ENCODE data around the gene TSG101.

Gene TSG101

DNA sequence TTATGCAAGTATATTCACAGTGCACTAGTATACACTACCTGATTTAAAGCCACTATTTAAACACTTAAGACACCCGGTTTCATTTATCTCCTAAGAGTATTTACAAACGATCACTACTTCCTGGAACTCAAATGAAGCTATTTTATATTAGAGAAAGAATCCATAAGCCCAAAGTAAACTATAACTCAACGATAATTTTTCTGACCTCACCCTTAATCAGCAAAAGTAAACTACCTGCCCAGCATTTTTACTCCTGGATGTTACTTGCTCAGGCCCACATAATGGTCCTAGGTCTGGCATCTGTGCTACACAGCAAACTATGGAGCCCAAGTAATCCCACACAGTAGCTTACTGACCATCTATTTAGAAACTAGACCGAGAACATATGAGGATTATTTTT is 33.4 kb downstream of the TSG101 start:
- DNase-seq, result no peak

DNA sequence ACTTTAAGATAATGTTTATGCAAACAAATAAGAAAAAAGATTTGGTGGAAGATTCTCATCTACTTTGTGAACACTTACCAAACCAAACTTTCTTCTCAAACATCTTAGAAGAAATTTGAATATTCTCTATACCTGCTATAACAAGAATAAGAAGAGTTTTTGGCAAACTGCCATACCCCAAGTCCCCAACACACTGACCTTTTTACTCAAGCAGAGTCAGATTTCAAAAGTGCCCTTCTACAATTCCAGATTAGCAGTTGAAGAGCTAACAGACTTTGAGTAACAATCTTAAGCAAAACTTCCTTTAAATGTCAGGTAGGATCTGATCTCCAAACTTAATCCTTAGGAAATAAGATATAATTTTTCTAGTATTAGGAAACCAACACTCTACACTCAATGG is 33.9 kb downstream of the TSG101 start:
- DNase-seq, result no peak

DNA sequence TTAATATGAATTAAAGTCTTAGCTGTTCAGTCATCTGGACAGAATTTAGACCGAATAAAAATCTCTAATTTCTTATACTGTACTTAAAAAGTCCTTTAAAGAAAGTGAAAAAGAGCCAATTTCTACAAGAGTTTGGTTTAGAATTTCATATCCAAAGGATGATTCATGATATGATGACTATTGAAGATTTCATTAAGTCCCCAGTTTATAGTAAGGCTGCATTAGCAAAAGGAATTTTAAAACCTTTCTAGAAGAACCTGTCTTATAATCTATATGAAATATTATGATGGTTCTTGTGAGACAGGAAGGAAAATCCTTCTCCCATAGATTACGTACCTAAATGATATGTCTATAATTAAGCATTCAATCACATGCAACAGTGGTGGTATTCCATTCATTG is 34.8 kb downstream of the TSG101 start:
- DNase-seq, result no peak

DNA sequence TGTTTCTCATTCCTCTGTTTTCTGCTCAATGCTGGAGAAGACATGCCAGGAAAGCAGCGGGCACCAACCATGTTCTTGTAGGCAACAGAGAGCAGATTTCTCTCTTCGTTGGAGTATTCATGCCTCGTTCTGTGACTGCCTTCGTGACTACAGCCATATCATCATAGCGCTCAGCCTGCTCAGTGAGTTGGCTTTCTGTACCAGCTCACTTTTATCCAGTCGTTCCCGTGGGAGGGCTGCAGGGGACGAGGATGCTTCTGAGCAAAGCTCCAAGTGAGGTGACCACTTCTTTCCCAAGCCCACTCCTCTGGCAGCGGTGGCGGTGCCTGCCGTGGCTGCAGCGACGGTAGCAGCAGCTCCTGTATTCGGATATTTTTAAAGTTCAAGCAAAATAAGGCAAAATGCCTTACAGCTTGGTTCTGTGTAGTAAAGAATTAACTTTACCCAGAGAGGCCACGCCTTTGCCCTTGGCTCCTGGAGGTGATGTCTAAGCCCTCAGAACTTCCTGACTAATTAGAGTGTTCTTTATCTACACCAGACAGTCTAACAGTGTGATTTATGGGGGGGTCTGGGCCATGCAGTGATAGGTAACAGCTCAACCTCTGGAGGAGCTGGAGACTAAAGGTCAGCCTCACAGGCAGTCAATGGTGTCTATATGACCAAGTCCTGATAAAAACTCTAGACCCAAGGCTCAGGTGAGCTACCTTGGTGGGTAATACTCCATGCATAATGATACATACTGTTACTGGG is 35.8 kb downstream of the TSG101 start:
- peak in 16 of 56 donors; percentile 2 to 26 (median 7) for DNase-seq

DNA sequence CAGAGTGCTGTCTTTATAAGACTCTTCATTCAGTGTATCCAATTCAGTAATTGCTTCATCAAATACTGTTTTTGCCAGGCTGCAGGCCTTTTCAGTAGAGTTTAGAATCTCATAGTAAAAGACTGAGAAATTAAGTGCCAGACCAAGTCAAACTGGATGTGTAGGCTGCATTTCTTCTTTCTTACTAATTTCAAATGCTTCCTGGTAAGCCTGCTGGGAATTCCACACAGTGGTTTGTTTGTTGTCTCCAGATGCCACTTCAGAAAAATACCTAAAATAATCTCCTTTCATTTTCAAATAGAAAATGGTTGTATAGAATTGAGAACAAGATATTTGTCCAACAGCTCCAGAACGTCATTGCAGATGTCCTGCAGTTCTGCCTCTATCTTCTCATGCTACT is 36.4 kb downstream of the TSG101 start:
- DNase-seq, result peak in 1 of 56 donors; percentile 3

DNA sequence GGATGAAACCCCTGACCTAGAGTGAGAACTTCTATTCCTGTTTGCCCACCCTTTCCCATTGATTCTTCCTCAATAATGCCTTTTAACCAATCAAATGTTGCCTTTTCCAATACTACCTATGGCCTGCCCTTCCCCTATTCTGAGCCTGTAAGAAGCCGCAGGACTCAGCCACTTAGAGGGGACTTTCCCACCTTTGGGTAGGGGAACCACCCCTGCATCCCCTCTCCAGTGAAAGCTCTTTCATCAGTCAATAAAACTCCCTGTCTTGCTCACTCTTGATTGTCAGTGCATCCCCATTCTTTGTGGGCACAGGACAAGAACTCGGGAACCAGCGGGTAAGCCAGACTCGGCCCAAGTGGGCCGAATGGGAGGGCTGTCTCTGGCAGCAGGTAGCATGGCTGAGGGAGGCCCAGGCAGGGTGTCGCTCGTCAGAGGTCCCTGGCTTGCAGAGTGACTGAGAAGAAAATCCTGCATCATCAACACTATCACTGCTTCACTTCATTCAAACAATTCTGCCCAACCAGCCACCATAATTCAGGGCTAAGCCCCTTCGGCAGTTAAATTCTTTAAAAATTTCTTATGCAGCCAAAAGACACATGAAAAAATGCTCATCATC is 40.7 kb downstream of the TSG101 start:
- DNase-seq, result no peak

DNA sequence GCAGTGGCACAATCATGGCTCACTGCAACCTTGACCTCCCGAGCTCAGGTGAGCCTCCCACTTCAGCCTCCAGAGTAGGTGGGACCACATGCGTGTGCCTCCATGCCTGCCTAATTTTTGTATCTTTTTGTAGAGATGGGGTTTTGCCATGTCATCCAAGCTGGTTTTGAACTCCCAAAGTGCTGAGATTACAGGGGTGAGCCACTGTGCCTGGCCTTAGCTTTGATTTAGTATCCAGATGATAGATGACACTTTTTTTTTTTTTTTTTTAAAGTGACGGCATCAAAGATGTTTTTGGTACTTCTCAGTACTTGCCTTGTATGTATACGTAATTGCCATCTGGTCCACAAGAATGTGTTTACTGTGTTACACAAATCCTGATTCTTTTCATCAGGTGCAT is 47.7 kb downstream of the TSG101 start:
- DNase-seq, result no peak

DNA sequence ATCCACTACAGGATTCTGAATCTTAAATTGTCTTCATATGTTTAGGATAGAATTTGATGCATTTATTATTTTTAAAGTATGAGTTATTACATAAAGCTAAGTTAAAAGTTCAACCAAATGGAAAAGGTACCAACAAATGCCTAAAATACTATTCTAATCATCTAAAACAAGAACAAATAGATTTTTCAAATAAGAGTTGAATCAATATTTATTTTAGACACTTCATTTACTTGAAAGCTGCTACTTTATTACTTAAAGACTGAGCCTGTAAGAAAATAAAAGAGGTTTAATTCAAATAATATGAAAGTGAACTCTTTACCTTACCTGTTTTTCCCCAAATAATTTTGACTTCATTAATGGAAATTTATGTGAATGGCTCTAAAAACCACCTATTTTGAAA is 54.2 kb downstream of the TSG101 start:
- DNase-seq, result no peak

DNA sequence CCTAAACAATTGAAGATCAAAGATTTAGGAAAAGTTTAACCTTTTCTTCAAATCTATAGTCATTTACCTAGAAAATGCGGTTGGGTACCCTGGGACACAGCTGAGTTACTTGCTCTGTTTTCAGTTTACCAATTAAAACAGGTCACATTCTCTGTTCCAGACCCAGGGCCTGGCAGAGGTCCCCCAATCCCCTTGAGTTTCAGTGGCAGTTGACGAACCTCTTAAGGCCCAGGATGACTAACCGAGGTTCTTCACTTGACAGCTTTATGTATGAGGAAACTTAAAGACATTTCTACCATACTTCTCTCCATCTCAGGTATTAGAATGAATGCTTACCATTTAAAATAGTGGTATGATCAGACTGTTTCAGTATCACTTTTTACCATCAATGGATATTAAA is 54.7 kb downstream of the TSG101 start:
- DNase-seq, result no peak

DNA sequence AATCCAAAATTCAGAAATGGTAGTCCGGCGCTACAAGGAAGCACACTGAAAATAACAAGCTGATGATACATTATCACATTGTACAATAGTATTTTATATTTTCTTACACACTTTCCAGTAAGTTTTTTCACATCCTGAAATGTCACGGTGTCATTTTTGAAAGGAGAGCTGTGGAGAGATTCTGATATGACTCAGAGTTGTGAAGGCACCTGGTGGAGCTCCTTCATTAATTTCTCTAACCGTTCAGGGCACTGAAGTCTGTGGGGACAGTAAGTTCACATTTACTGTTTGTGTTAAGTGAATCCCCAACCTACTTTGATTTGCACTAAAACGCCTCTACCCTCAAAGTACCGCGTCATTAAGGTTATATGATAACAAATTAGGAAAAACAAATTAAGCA is 57.8 kb downstream of the TSG101 start:
- no peak for DNase-seq

DNA sequence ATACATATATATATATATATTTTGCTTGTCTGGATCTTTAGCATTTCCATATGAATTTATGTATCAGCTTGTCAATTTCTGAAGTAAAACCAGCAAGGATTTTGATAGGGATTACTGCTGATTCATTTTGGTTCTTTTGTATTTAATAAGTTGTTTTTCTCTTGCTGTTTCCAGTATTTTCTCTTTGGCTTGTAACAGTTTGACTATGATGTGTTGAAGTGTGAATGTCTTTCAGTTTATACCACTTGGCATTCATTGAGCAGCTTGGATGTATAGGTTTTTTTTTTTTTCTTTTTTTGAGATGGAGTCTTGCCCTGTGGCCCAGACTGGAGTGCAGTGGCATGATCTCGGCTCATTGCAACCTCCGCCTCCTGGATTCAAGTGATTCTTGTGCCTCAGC is 58.7 kb downstream of the TSG101 start:
- no peak for DNase-seq

DNA sequence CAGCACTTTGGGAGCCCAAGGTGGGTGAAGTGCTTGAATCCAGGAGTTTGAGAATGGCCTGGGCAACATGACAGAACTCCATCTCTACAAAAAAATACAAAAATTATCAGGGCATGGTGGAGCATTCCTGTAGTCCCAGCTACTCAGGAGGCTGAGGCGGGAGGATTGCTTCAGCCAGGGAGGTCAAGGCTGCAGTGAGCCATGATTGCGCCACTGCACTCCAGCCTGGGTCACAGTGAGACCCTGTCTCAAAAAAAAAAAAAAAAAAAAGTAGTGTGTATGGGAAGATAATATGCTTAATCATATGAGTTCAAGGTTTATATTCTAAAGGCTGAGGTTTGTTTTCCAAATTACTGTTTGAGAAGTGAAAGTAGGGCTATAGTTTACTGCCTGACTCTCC is 60.3 kb downstream of the TSG101 start:
- no peak for DNase-seq

DNA sequence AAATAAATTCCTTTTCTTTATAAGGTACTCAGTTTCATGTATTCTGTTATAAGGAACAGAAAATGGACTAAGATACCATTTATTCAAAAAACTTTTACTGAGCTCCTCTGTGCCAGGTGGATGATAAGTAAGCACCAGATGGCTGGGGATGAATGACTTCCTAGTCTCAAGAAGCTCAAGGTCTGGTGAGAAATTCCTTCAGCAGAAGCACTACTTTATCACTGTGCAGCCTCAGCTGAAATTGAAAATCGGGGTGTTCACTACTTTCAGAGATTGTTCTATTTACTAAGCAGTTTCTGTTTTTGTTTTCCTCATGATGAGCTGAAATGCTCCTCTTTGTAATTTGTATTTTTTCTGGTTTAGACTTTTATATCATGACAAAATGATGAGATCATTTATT is 63.3 kb downstream of the TSG101 start:
- no peak for DNase-seq

DNA sequence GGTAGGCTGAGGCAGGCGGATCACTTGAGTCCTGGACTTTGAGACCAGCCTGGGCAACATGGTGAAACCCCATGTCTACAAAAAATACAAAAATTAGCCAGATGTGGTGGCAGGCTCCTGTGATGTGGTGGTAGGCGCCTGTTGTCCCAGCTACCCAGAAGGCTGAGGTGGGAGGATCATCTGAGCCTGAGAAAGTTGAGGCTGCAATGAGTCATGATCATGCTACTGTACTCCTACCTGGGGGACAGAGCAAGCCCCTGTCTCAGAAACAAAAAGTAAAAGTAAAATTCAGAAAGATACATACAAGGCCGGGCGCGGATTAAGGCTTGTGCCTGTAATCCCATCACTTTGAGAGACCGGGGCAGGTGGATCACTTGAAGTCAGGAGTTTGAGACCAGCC is 64.8 kb downstream of the TSG101 start:
- no peak for DNase-seq

DNA sequence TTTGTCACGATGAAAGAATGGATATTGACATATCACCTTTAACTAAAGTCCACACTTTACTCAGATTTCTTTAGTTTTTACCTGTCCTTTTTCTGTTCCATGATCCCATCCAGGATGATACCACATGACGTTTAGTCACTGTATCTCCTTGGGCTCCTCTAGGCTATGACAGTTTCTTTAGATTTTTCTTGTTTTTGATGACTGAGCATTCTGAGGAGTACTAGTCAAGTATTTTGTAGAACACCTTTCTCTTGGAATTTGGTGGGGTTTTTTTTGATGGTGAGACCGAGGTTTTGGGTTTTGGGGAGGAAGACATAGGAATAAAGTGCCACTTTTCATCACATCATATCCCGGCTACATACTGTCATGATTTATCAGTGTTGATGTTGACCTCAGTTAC is 67.1 kb downstream of the TSG101 start:
- no peak for DNase-seq

DNA sequence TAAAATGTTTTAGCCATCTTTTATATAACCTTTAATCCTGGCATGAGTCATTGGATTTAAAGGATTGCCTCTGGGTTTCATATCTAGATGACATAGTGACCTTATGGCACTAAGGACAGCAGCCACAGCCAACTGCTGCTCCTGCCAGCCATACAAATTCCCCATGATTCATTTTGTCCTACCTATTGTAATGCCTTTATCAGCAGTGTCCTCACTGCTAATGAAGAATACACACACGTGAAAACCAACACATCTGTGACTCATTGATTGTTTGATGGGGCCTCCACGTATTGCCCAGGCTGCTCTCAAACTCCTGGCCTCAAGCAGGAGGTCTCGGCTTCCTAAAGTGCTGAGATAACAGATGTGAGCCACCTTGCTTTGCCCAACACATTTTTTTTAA is 69.3 kb downstream of the TSG101 start:
- DNase-seq, result no peak

DNA sequence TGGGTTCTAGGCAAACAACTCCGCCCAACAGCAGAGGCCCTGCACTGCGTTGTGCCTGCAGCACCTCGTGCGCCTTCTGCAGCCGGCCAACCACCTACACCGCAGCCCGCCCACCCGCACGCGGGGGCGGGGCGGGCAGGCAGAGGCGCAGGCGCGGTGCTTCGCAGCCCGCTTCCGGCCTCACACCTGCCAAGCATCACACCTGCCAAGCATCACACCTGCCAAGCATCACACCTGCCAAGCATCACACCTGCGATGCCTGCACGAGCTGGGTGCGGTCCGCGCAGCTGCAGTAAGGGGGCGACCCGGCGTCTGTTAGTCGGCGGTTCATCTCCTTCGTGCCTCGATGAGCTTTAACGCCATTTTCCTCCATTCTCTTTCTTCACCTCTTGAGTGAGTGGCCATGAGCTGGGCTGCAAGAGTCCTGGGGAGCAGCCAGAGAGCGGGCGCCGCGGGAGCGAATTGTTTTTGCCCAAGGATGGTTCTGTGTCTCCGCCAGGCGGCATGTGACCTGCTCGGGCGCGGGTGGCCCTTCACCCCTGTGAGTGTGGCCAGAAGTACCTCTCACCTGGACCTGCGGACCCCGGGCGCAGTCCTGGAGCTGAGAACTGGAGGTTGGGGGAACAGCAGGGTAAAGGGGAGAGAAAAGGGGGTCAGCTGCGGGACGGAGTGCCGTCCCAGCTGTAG is 70.9 kb downstream of the TSG101 start, which contains the start of gene LDHAL6A:
LDHAL6A (plus strand) TSS at position 171 of the 687 bp plus-strand sequence. CDS start 825 bp downstream, outside the sequence.
- DNase-seq, result no peak

DNA sequence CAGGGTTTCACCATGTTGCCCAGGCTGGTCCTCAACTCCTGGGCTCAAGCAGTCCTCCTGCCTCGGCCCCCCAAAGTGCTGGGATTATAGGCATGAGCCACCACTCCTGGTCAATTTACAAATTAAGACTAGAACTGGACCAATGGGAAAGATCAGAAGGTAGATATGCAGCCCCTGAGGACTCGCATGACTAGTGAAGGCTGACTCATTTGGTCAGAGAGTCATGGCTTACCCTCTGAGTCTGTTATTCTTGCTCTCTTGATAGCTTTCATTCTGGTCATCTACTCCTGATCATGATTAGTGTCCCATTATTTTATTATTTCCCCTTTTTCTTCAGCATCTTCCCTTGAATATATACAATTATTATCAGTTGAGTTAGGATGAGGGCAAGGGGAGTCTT is 73.8 kb downstream of the TSG101 start:
- no peak for DNase-seq

DNA sequence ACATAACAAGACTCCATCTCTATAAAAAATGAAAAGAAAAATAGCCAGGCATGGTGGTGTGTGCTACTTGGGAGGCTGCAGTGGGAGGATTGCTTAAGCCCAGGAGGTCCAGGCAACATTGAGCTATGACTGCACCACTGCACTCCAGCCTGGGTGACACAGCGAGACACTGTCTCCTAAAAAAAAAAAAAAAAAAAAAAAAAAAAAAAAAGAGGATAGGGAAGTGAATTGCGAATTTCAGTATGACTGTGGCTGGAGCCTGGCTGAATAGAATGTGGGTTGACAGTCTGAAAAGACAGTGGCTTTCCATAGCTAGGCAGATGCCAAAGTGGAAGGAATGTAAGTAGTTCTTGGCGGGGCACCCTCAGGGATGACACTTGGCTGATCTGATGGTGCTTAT is 77.5 kb downstream of the TSG101 start:
- DNase-seq, result no peak

DNA sequence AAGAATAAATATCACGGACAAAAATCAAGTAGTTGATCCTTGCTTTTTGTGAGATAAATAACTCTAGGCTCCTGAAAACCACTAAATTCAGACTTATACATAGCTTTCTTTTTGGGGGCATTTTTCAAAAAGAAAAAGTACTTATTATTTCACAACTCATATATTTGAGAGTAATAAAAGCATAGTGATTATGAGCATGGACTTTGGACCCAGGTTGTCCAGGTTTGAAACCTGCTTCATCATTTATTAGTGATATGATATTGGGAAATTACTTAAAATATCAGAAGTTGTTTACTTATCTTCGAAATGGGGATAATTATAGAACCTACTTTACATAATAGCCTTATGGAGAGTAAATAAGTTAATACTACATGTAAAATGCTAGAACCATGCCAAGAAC is 88.1 kb downstream of the TSG101 start:
- no peak for DNase-seq
